H9 (cell line): ENCODE data around the gene AQP5. TPM values are rescaled to one million over a fixed set of nuclear protein-coding genes. Genes with fewer than 3 reads are reported as not detected.

Source experiments
- DNase-seq: peaks from one replicate; pipeline ENCODE4 v3.0.0-alpha.2; 2017
- H2AFZ ChIP-seq: one replicate; pipeline ENCODE4 v1.6.1; 2013; ENCODE audit warnings: mild to moderate bottlenecking, low read length, control low read depth, moderate library complexity
- H2AK5ac ChIP-seq: 2 replicates; pipeline ENCODE4 v1.6.1; 2013; ENCODE audit warnings: low read length, control low read depth, mixed read lengths; ENCODE audit not compliant: insufficient read length
- H2BK120ac ChIP-seq: one replicate; pipeline ENCODE4 v1.6.1; 2013; ENCODE audit warnings: low read depth, mild to moderate bottlenecking, low read length, control low read depth, inconsistent platforms; ENCODE audit not compliant: poor library complexity, severe bottlenecking
- H2BK12ac ChIP-seq: 2 replicates; pipeline ENCODE4 v1.6.1; 2013; ENCODE audit warnings: low read length, control low read depth, mixed read lengths, low read depth; ENCODE audit not compliant: insufficient read length
- H2BK15ac ChIP-seq: 2 replicates; pipeline ENCODE4 v1.6.1; 2013; ENCODE audit warnings: low read depth, low read length, control low read depth
- H2BK20ac ChIP-seq: one replicate; pipeline ENCODE4 v1.6.1; 2013; ENCODE audit warnings: low read depth, mild to moderate bottlenecking, low read length, control low read depth, inconsistent platforms; ENCODE audit not compliant: poor library complexity, severe bottlenecking
- H2BK5ac ChIP-seq: 2 replicates; pipeline ENCODE4 v1.6.1; 2013; ENCODE audit warnings: low read length, control low read depth, mixed read lengths; ENCODE audit not compliant: insufficient read length
- H3K14ac ChIP-seq: 2 replicates; pipeline ENCODE4 v1.6.1; 2013; ENCODE audit warnings: low read length, control low read depth; ENCODE audit not compliant: insufficient read depth
- H3K18ac ChIP-seq: 2 replicates; pipeline ENCODE4 v1.6.1; 2013; ENCODE audit warnings: low read depth, mild to moderate bottlenecking, mixed read lengths, low read length, control low read depth; ENCODE audit not compliant: insufficient read length
- H3K23ac ChIP-seq: 2 replicates; pipeline ENCODE4 v1.6.1; 2013; ENCODE audit warnings: low read length, control low read depth, mixed read lengths, low read depth; ENCODE audit not compliant: insufficient read length
- H3K23me2 ChIP-seq: 2 replicates; pipeline ENCODE4 v1.6.1; 2013; ENCODE audit warnings: low read depth, mild to moderate bottlenecking, mixed read lengths, low read length, control low read depth; ENCODE audit not compliant: insufficient read length, poor library complexity, severe bottlenecking
- H3K27ac ChIP-seq: 2 replicates; pipeline ENCODE4 v1.5.1; 2013; ENCODE audit warnings: low read length, control low read depth, mixed read lengths, low read depth; ENCODE audit not compliant: insufficient read length
- H3K27me3 ChIP-seq: 2 replicates; pipeline ENCODE4 v1.6.1; 2013; ENCODE audit warnings: low read length, control low read depth, inconsistent platforms; ENCODE audit not compliant: insufficient read depth
- H3K4ac ChIP-seq: 2 replicates; pipeline ENCODE4 v1.6.1; 2013; ENCODE audit warnings: low read depth, mild to moderate bottlenecking, control low read depth, inconsistent platforms, low read length, moderate library complexity
- H3K4me1 ChIP-seq: 2 replicates; pipeline ENCODE4 v1.6.1; 2013; ENCODE audit warnings: low read length, control low read depth, inconsistent platforms; ENCODE audit not compliant: insufficient read depth
- H3K4me2 ChIP-seq: 2 replicates; pipeline ENCODE4 v1.6.1; 2013; ENCODE audit warnings: low read length, control low read depth, mixed read lengths; ENCODE audit not compliant: insufficient read length, insufficient read depth
- H3K56ac ChIP-seq: 2 replicates; pipeline ENCODE4 v1.6.1; 2013; ENCODE audit warnings: low read depth, mild to moderate bottlenecking, mixed read lengths, low read length, control low read depth; ENCODE audit not compliant: insufficient read length
- H3K79me1 ChIP-seq: 2 replicates; pipeline ENCODE4 v1.6.1; 2013; ENCODE audit warnings: low read depth, mild to moderate bottlenecking, moderate library complexity, low read length, control low read depth, inconsistent platforms; ENCODE audit not compliant: insufficient read depth, poor library complexity, severe bottlenecking
- H3K79me2 ChIP-seq: 2 replicates; pipeline ENCODE4 v1.6.1; 2013; ENCODE audit warnings: low read length, control low read depth, inconsistent platforms; ENCODE audit not compliant: insufficient read depth
- H3K9ac ChIP-seq: 2 replicates; pipeline ENCODE4 v1.6.1; 2013; ENCODE audit warnings: low read length, control low read depth, mixed read lengths; ENCODE audit not compliant: insufficient read length; ENCODE audit errors: extremely low read depth
- H3K9me3 ChIP-seq: one replicate; pipeline ENCODE4 v1.6.1; 2013; ENCODE audit warnings: low read depth, low read length, inconsistent platforms; ENCODE audit not compliant: control insufficient read depth
- H3T11ph ChIP-seq: one replicate; pipeline ENCODE4 v1.6.1; 2013; ENCODE audit warnings: mild to moderate bottlenecking, low read length, control low read depth, inconsistent platforms
- H4K20me1 ChIP-seq: one replicate; pipeline ENCODE4 v1.6.1; 2013; ENCODE audit not compliant: control insufficient read depth, insufficient read length, insufficient read depth
- H4K5ac ChIP-seq: 2 replicates; pipeline ENCODE4 v1.6.1; 2013; ENCODE audit warnings: low read depth, mild to moderate bottlenecking, mixed read lengths, low read length, control low read depth; ENCODE audit not compliant: insufficient read length
- H4K8ac ChIP-seq: replicated peaks from 2 replicates; pipeline ENCODE4 v1.6.1; 2013; ENCODE audit warnings: low read length, control low read depth, mixed read lengths, low read depth; ENCODE audit not compliant: insufficient read length
- H4K91ac ChIP-seq: 2 replicates; pipeline ENCODE4 v1.6.1; 2013; ENCODE audit warnings: low read depth, mild to moderate bottlenecking, moderate library complexity, mixed read lengths, low read length, control low read depth; ENCODE audit not compliant: insufficient read length
- H3K27ac Mint-ChIP-seq, 3 experiments: 2 replicates in 2 of 3; 3 replicates in 1 of 3; pipeline ENCODE4 v1.8.0; 2020 to 2021; ENCODE audit warnings: mixed read lengths in 3 of 3, mild to moderate bottlenecking in 1 of 3, moderate library complexity in 1 of 3
- H3K27me3 Mint-ChIP-seq: 2 replicates; pipeline ENCODE4 v1.8.0; 2021; ENCODE audit warnings: low read depth, mild to moderate bottlenecking, moderate library complexity, mixed read lengths
- H3K36me3 Mint-ChIP-seq, 3 experiments: 2 replicates in 2 of 3; 3 replicates in 1 of 3; pipeline ENCODE4 v1.8.0; 2020 to 2021; ENCODE audit warnings: low read depth in 3 of 3, mixed read lengths in 3 of 3; ENCODE audit not compliant: insufficient read depth in 1 of 3
- H3K4me1 Mint-ChIP-seq, 2 experiments: 2 replicates each; pipeline ENCODE4 v1.8.0; 2020; ENCODE audit warnings: mixed read lengths in 2 of 2
- H3K4me3 Mint-ChIP-seq, 2 experiments: 2 replicates in 1 of 2; 3 replicates in 1 of 2; pipeline ENCODE4 v1.8.0; 2020 to 2021; ENCODE audit warnings: mild to moderate bottlenecking in 2 of 2, mixed read lengths in 2 of 2, moderate library complexity in 1 of 2
- H3K9me3 Mint-ChIP-seq, 2 experiments: 2 replicates in 1 of 2; 3 replicates in 1 of 2; pipeline ENCODE4 v1.8.0; 2020; ENCODE audit warnings: mild to moderate bottlenecking in 2 of 2, mixed read lengths in 2 of 2, moderate library complexity in 1 of 2
- CTCF ChIP-seq: fragments of 200-600 bp; sonication (generic); conservative IDR thresholded peaks from 3 replicates; pipeline ENCODE4 v1.8.0; 2021; ENCODE audit warnings: antibody characterized with exemption, mild to moderate bottlenecking
- WGBS: extraction: QIAGEN DNeasy Blood & Tissue Kit; methylation state at CpG from one replicate; pipeline ENCODE4 v1.1.7; 2013; ENCODE audit warnings: missing lambda C conversion rate, low lambda C conversion rate, mixed read lengths; ENCODE audit not compliant: insufficient read length; ENCODE audit errors: extremely low coverage; 5-methylcytosine and 5-hydroxymethylcytosine counted together
- total RNA-seq: library from RNA; stranded (reverse); gene quantifications from 2 replicates; pipeline ENCODE4 v1.2.1, GENCODE V29; 2021

Gene AQP5
- total RNA-seq, 1 experiment from 2014 or later, result 2.8 TPM

GRCh38 chr12:49972641-49973360, 11.1 kb downstream of the AQP5 start, which contains the start of gene AQP6:
TSS of gene AQP6 (plus strand) at chr12:49972947. CDS start at chr12:49973174, 227 bp downstream.
- no peak within 1 kb of the TSS for H3K14ac ChIP-seq
- H3K4ac ChIP-seq, result no peak within 1 kb of the TSS
- H3K18ac ChIP-seq, result no peak within 1 kb of the TSS
- H3K9me3 ChIP-seq, result no peaks in the 10 kb centered on the region
- Mint-ChIP-seq H3K36me3 (no peaks in the 10 kb centered on the region), H3K27ac (no peak within 1 kb of the TSS), H3K4me1 (peaks cover 5 to 9% of the 10 kb centered on the region in 2 experiments; a peak in 3 of 4 replicates), H3K9me3 (no peaks in the 10 kb centered on the region), H3K4me3 (no peak within 1 kb of the TSS), H3K27me3 (peaks cover 3% of the 10 kb centered on the region)
- H4K20me1 ChIP-seq, result no peaks in the 10 kb centered on the region
- H3K27me3 ChIP-seq, result no peaks in the 10 kb centered on the region; the same call in 1 of the 2 replicates
- H2BK15ac ChIP-seq, result no peak within 1 kb of the TSS
- no peaks in the 10 kb centered on the region for H3K79me2 ChIP-seq
- no peaks in the 10 kb centered on the region for H3K4me1 ChIP-seq
- WGBS, result no CpG with 5 or more reads among the region's 18 CpGs
- H3K27ac ChIP-seq, result no peak within 1 kb of the TSS
- no peak within 1 kb of the TSS for H2BK12ac ChIP-seq
- DNase-seq, result no peak
- TF ChIP-seq CTCF, result no peak
- H3K4me2 ChIP-seq, result no peak within 1 kb of the TSS
- no peak within 1 kb of the TSS for H3K9ac ChIP-seq
- H4K91ac ChIP-seq, result no peak within 1 kb of the TSS
- no peak within 1 kb of the TSS for H2AK5ac ChIP-seq
- H3K23me2 ChIP-seq, result no peaks in the 10 kb centered on the region
- no peak within 1 kb of the TSS for H2AFZ ChIP-seq
- H3K56ac ChIP-seq, result no peak within 1 kb of the TSS
- no peaks in the 10 kb centered on the region for H3K79me1 ChIP-seq
- H3T11ph ChIP-seq, result no peak within 1 kb of the TSS
- no peak within 1 kb of the TSS for H2BK5ac ChIP-seq
- no peak within 1 kb of the TSS for H3K23ac ChIP-seq
- no peak within 1 kb of the TSS for H4K8ac ChIP-seq
- H2BK120ac ChIP-seq, result no peak within 1 kb of the TSS
- no peak within 1 kb of the TSS for H2BK20ac ChIP-seq
- no peak within 1 kb of the TSS for H4K5ac ChIP-seq
